ENCODE results near the gene RABEP2.

DNA sequence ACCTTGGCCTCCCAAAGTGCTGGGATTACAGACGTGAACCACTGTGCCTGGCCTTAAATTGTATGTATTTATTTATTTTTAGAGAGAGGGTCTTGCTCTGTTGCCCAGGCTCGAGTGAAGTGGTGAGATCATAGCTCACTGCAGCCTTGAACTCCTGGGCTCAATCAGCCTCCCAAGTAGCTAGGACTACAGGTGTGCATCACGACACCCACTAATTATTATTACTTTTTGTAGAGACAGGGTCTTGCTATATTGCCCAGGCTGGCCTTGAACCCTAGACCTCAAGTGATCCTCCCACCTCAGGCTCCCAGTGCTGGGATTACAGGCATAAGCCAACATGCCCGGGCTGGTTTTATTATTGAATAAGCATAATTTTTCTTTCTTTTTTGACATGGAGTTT is 21.6 kb upstream of the RABEP2 start:
- TF ChIP-seq EZH2 (IDR thresholded peaks at IDR 0.05; ENCODE audit: borderline replicate concordance, low read depth, low read length, severe bottlenecking): no peak
- TF ChIP-seq, protein P1, sequence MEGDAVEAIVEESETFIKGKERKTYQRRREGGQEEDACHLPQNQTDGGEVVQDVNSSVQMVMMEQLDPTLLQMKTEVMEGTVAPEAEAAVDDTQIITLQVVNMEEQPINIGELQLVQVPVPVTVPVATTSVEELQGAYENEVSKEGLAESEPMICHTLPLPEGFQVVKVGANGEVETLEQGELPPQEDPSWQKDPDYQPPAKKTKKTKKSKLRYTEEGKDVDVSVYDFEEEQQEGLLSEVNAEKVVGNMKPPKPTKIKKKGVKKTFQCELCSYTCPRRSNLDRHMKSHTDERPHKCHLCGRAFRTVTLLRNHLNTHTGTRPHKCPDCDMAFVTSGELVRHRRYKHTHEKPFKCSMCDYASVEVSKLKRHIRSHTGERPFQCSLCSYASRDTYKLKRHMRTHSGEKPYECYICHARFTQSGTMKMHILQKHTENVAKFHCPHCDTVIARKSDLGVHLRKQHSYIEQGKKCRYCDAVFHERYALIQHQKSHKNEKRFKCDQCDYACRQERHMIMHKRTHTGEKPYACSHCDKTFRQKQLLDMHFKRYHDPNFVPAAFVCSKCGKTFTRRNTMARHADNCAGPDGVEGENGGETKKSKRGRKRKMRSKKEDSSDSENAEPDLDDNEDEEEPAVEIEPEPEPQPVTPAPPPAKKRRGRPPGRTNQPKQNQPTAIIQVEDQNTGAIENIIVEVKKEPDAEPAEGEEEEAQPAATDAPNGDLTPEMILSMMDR (IDR thresholded peaks at IDR 0.05; ENCODE audit: borderline replicate concordance, extremely low read depth, low read length, poor library complexity, severe bottlenecking): no peak

All from DND-41 (cell line).